ENCODE data around the gene INTS7.

Gene INTS7

GRCh38 chr1:211910113-211910884, 125.1 kb downstream of the INTS7 start:
- peak; percentile 23 for ATAC-seq
- TF ChIP-seq TCF4 (CRISPR knock-in tag; IDR thresholded peaks at IDR 0.05; ENCODE audit: borderline replicate concordance) (no peak), ARNTL (CRISPR knock-in tag; IDR thresholded peaks at IDR 0.05; ENCODE audit: borderline replicate concordance, low read depth) (no peak), ISL1 (CRISPR knock-in tag; IDR thresholded peaks at IDR 0.05) (no peak), TSHZ2 (CRISPR knock-in tag; IDR thresholded peaks at IDR 0.05) (no peak)

GRCh38 chr1:211909395-211909794, 126.0 kb downstream of the INTS7 start:
- TF ChIP-seq PPARA (CRISPR knock-in tag; IDR thresholded peaks at IDR 0.05; ENCODE audit: borderline replicate concordance) (no peak), ARNTL (CRISPR knock-in tag; IDR thresholded peaks at IDR 0.05; ENCODE audit: borderline replicate concordance, low read depth) (no peak), RARB (CRISPR knock-in tag; IDR thresholded peaks at IDR 0.05) (no peak), CSDC2 (CRISPR knock-in tag; IDR thresholded peaks at IDR 0.05) (no peak), BACH2 (CRISPR knock-in tag; IDR thresholded peaks at IDR 0.05; ENCODE audit: borderline replicate concordance) (no peak), CREB5 (CRISPR knock-in tag; IDR thresholded peaks at IDR 0.05; ENCODE audit: low read depth) (no peak), CSRNP3 (CRISPR knock-in tag; IDR thresholded peaks at IDR 0.05) (no peak), TOX (CRISPR knock-in tag; IDR thresholded peaks at IDR 0.05; ENCODE audit: borderline replicate concordance) (no peak), ZC3H10 (CRISPR knock-in tag; IDR thresholded peaks at IDR 0.05) (no peak), ZNF8 (CRISPR knock-in tag; IDR thresholded peaks at IDR 0.05) (no peak), ZNF565 (CRISPR knock-in tag; conservative IDR thresholded peaks at IDR 0.05; ENCODE audit: low read depth) (no peak), TSHZ2 (CRISPR knock-in tag; IDR thresholded peaks at IDR 0.05) (no peak)
- no peak for ATAC-seq

- TF ChIP-seq CSDC2 (CRISPR knock-in tag; IDR thresholded peaks at IDR 0.05): no peak
- TF ChIP-seq ZC3H10 (CRISPR knock-in tag; IDR thresholded peaks at IDR 0.05): no peak
- TF ChIP-seq POU6F1 (CRISPR knock-in tag; IDR thresholded peaks at IDR 0.05; ENCODE audit: borderline replicate concordance, low read depth): no peak
- TF ChIP-seq ISL1 (CRISPR knock-in tag; IDR thresholded peaks at IDR 0.05): no peak
- no peak for ATAC-seq
Measured at GRCh38 chr1:211908951-211909350, 126.4 kb downstream of the INTS7 start.

- ATAC-seq: no peak
- TF ChIP-seq ZNF8 (CRISPR knock-in tag; IDR thresholded peaks at IDR 0.05) (no peak), PATZ1 (CRISPR knock-in tag; IDR thresholded peaks at IDR 0.05; ENCODE audit: borderline replicate concordance) (no peak), ESRRG (CRISPR knock-in tag; IDR thresholded peaks at IDR 0.05) (no peak), TCF4 (CRISPR knock-in tag; IDR thresholded peaks at IDR 0.05; ENCODE audit: borderline replicate concordance) (no peak), ARNTL (CRISPR knock-in tag; IDR thresholded peaks at IDR 0.05; ENCODE audit: borderline replicate concordance, low read depth) (no peak), ZFP30 (CRISPR knock-in tag; IDR thresholded peaks at IDR 0.05) (no peak), ZC3H10 (CRISPR knock-in tag; IDR thresholded peaks at IDR 0.05) (no peak), GLIS3 (CRISPR knock-in tag; IDR thresholded peaks at IDR 0.05) (no peak), CSRNP3 (CRISPR knock-in tag; IDR thresholded peaks at IDR 0.05) (no peak), OSR1 (CRISPR knock-in tag; IDR thresholded peaks at IDR 0.05) (no peak), TOX (CRISPR knock-in tag; IDR thresholded peaks at IDR 0.05; ENCODE audit: borderline replicate concordance) (no peak)
Measured at GRCh38 chr1:211908453-211908852, 126.9 kb downstream of the INTS7 start.

All from SK-N-SH treated with all-trans-retinoic acid at 6 μM for 48 hours (cell line).